ENCODE data around the gene C1orf74.

DNA sequence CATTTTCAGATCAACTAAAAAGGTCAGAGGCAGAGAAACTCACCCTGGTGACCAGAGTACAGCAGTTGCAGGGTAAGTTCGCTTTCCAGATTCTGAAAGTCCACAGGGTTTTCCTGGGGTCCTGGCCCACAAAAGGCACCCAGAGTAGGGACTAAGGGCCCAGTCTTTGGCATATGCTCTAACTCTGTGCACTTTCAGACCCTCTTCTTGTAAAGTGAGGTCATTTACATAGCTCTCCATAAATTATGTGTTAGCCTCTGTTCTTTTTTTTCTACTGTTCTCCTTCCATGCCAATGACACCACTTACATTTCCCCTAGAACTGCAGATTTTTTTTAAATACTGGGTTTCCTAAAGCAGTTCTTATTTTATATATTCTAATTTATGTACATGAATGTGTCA, 6.3 kb downstream of the C1orf74 start:
- TF ChIP-seq SIN3A (IDR thresholded peaks at IDR 0.05; ENCODE audit: low read depth) (no peak), CEBPB (IDR thresholded peaks at IDR 0.05; ENCODE audit: low read depth) (no peak), RAD21 (IDR thresholded peaks at IDR 0.05; ENCODE audit: low read depth) (no peak), YY1 (IDR thresholded peaks at IDR 0.05; ENCODE audit: extremely low read depth, insufficient replicate concordance, low read depth, low read length) (no peak), EZH2 (IDR thresholded peaks at IDR 0.05) (no peak), FOSL1 (IDR thresholded peaks at IDR 0.05; ENCODE audit: low read depth) (no peak), EZH2phosphoT487 (IDR thresholded peaks at IDR 0.05; ENCODE audit: borderline replicate concordance) (no peak), POLR2AphosphoS5 (IDR thresholded peaks at IDR 0.05; ENCODE audit: low read depth, low read length) (no peak), CBX3 (IDR thresholded peaks at IDR 0.05; ENCODE audit: low read depth) (no peak), TCF7L2 (IDR thresholded peaks at IDR 0.05; ENCODE audit: borderline replicate concordance, extremely low read depth, insufficient read depth, insufficient read length) (no peak), POLR2A (IDR thresholded peaks at IDR 0.05; ENCODE audit: borderline replicate concordance, extremely low read depth, insufficient read depth, insufficient read length) (no peak), ELF1 (IDR thresholded peaks at IDR 0.05; ENCODE audit: borderline replicate concordance, low read depth) (no peak), EGR1 (IDR thresholded peaks at IDR 0.05; ENCODE audit: low read depth) (no peak)
- TF ChIP-seq, protein P1, sequence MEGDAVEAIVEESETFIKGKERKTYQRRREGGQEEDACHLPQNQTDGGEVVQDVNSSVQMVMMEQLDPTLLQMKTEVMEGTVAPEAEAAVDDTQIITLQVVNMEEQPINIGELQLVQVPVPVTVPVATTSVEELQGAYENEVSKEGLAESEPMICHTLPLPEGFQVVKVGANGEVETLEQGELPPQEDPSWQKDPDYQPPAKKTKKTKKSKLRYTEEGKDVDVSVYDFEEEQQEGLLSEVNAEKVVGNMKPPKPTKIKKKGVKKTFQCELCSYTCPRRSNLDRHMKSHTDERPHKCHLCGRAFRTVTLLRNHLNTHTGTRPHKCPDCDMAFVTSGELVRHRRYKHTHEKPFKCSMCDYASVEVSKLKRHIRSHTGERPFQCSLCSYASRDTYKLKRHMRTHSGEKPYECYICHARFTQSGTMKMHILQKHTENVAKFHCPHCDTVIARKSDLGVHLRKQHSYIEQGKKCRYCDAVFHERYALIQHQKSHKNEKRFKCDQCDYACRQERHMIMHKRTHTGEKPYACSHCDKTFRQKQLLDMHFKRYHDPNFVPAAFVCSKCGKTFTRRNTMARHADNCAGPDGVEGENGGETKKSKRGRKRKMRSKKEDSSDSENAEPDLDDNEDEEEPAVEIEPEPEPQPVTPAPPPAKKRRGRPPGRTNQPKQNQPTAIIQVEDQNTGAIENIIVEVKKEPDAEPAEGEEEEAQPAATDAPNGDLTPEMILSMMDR (IDR thresholded peaks at IDR 0.05 in 2 of 3, conservative IDR thresholded peaks at IDR 0.05 in 1 of 3; ENCODE audit: borderline replicate concordance in 1 of 3, insufficient read depth in 1 of 3, low read depth in 2 of 3, low read length in 2 of 3), result no peak
